ENCODE measurements around the gene CCDC47.

CCDC47 gene

DNA sequence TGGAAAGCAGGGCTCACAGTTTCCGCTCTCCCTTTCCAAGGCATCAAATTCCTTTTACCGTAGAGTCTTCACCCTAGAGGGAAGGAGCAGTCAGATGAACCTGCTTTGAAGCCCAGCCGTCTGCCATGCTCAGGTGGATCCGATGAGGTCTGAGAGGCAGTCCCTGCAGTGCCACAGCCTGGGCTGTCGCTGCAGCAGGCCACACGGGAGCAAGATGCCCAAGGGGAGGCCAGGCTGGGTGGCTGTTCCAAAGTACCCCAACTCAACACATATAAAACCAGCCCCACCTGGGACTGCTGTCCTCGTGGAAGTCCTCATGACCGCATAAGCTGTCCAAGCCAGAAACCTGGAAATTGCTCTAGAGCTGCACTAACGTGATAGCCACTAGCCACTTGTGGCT is 68.6 kb downstream of the CCDC47 start:
- H3K36me3 Mint-ChIP-seq (ENCODE audit: insufficient read depth): peaks cover 51% of the 10 kb centered on the region
- peak overlapping the region in 1 of 2 donors; percentile 76 for H3K4me3 Mint-ChIP-seq
- H3K4me1 Mint-ChIP-seq (ENCODE audit: low read depth in 2 of 2): peaks cover 70% of the 10 kb centered on the region in 2 donors
- no peaks in the 10 kb centered on the region for H3K27me3 Mint-ChIP-seq
- no peaks in the 10 kb centered on the region for H3K9me3 Mint-ChIP-seq
- ATAC-seq (replicated peaks) (no peak), DNase-seq (no peak)
- peak overlapping the region; percentile 87 to 90 for H3K27ac Mint-ChIP-seq

DNA sequence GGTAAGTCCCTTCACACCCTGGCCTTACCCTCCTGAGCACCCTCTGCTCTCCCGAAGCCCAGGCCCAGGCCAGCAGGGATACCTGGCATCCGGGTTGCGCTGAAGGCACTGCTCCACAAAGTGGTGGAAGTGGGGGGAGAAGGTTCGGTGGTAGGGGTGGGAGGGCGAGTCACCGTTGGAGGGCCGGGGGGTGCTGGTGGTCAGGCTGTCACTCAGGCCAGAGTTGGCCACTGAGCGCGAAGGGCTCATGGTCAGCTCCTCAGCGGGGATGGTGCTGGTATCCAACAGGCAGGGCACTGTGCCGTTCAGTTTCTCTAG is 69.2 kb downstream of the CCDC47 start:
- DNase-seq (no peak), ATAC-seq (replicated peaks) (no peak)
- H3K36me3 Mint-ChIP-seq (ENCODE audit: insufficient read depth): peaks cover 54% of the 10 kb centered on the region
- H3K9me3 Mint-ChIP-seq: no peaks in the 10 kb centered on the region
- peak overlapping the region; percentile 89 to 94 for H3K4me3 Mint-ChIP-seq
- no peaks in the 10 kb centered on the region for H3K27me3 Mint-ChIP-seq
- H3K4me1 Mint-ChIP-seq (ENCODE audit: low read depth in 2 of 2): peaks cover 64 to 65% of the 10 kb centered on the region in 2 donors
- peak overlapping the region in 1 of 2 donors; percentile 96 for H3K27ac Mint-ChIP-seq

DNA sequence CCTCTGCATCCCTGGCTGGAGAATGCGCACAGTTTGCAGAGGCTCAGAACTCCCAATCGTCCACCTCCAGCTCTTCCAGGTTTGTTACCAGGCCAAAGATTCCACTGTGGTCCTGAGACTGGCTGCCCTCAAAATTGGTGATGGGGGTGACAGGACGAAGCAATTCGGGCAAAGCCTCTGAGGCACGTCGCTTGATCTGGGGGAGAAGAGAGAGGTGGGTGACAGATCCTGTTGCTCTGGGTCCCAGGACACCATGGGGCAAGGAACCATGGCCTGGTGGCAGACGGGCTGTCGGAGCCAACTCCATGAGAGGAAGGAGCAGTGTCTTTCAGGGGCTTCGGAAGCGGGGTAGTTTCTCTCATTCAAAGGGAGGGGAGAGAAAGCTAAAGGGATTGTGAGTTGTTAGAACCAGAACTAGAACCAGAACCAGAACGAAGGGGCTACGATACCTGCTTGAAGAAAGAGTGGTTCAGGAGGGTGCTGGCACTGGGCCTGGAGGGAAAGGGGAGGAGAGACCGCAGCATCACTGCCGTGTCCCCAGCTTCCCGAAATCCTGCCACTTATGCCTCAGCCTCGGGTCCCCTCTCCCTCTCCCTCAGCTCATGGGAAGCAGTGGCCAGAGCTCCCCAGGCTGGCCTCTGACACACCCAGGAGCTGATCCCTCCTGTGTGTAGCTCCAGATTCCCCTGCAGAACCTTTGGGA is 69.7 kb downstream of the CCDC47 start:
- peaks cover 59% of the 10 kb centered on the region for H3K36me3 Mint-ChIP-seq (ENCODE audit: insufficient read depth)
- no peaks in the 10 kb centered on the region for H3K9me3 Mint-ChIP-seq
- peak overlapping the region in 1 of 2 donors; percentile 96 for H3K27ac Mint-ChIP-seq
- ATAC-seq (replicated peaks) (no peak), DNase-seq (no peak)
- H3K27me3 Mint-ChIP-seq: no peaks in the 10 kb centered on the region
- H3K4me1 Mint-ChIP-seq (ENCODE audit: low read depth in 2 of 2): peaks cover 59 to 60% of the 10 kb centered on the region in 2 donors
- H3K4me3 Mint-ChIP-seq: peak overlapping the region; percentile 89 to 94

DNA sequence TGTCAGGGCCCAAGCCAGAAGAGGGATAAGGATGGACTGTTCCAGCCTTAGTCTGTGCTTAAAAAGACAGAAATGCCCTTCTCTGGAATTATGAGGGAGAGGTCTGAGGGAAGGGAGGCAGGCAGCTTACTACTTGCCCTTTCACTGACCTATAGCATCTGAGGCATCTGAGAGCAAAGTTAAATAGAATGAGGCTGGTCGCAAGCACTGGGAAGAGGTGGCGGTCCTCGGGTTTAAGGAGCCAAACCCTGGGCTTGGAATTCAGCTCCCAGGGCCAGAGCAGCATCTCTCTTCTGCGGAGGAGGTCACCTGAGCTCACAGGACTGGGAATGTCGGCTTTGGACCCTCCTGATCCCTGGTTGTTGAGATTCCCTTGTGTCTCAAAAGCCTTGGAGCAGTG is 70.4 kb downstream of the CCDC47 start:
- DNase-seq (no peak), ATAC-seq (replicated peaks) (no peak)
- H3K4me1 Mint-ChIP-seq (ENCODE audit: low read depth in 2 of 2): peaks cover 58 to 60% of the 10 kb centered on the region in 2 donors
- H3K36me3 Mint-ChIP-seq (ENCODE audit: insufficient read depth): peaks cover 66% of the 10 kb centered on the region
- H3K27ac Mint-ChIP-seq: peak overlapping the region; percentile 96
- peak overlapping the region; percentile 89 to 94 for H3K4me3 Mint-ChIP-seq
- H3K27me3 Mint-ChIP-seq: no peaks in the 10 kb centered on the region
- H3K9me3 Mint-ChIP-seq: no peaks in the 10 kb centered on the region

DNA sequence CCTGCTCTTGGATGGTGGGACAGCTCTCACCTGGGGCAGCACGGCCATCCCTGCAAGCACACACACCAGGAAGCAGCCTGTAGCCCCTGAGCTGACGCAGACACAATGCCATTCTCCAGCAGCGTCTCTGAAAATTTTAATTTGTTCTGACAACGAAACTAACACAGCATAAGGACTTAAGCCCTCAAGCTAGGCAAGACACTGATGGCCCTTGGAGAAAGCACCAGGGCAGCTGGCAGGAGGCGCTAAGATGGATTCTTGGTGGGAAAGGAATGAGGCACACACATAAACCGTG is 70.7 kb downstream of the CCDC47 start:
- Mint-ChIP-seq H3K36me3 (ENCODE audit: insufficient read depth) (peaks cover 69% of the 10 kb centered on the region), H3K9me3 (no peaks in the 10 kb centered on the region), H3K27ac (peak overlapping the region; percentile 96), H3K4me3 (peak overlapping the region; percentile 89 to 94), H3K27me3 (no peaks in the 10 kb centered on the region), H3K4me1 (ENCODE audit: low read depth in 2 of 2) (peaks cover 62 to 63% of the 10 kb centered on the region in 2 donors)
- DNase-seq: no peak
- no peak for ATAC-seq (replicated peaks)

DNA sequence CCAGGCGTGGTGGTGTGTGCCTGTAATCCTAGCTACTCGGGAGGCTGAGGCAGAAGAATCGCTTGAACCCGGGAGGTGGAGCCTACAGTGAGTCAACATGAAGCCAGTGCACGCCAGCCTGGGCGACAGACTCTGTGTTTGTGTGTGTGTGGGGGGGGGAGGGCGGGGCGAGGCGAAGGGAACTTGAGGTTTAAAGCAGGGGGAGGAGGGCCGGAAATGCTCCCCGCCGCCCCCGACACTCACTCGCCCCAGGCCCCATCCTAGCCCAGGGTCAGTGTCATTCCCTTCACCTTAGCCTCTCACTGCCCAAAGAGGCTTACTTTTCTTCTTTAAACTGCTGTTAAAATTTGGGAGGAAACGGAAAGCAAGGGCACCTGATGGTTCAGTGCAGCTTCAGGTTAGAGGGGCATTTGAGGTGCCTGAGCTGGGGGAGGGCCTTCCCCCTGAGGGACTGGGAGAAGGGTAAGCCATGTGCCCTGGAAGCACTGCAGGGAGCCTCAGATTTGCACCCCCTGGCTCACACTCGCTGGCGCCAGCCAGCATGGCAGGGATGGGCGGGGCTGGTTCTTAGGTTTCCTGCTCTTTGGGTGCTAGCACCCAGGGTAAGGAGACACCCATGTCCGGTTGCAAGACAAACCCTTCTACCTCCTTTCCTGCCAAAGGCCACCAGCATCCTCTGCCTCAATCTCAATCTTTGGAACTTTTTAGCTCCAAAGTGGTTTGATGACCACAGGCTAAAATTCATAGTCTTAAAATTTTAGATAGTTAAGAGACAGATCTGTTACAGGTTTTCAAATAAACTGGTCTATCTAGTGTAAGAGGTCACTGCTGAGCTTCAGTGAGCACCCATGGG is 71.3 kb downstream of the CCDC47 start:
- peaks cover 70% of the 10 kb centered on the region for H3K36me3 Mint-ChIP-seq (ENCODE audit: insufficient read depth)
- H3K27ac Mint-ChIP-seq: peak overlapping the region; percentile 96
- DNase-seq (peak; percentile 63 to 68 (median 67)), ATAC-seq (replicated peaks) (peak; percentile 25)
- peak overlapping the region; percentile 89 to 94 for H3K4me3 Mint-ChIP-seq
- H3K4me1 Mint-ChIP-seq (ENCODE audit: low read depth in 2 of 2): peaks cover 64 to 66% of the 10 kb centered on the region in 2 donors
- H3K9me3 Mint-ChIP-seq: no peaks in the 10 kb centered on the region
- no peaks in the 10 kb centered on the region for H3K27me3 Mint-ChIP-seq

DNA sequence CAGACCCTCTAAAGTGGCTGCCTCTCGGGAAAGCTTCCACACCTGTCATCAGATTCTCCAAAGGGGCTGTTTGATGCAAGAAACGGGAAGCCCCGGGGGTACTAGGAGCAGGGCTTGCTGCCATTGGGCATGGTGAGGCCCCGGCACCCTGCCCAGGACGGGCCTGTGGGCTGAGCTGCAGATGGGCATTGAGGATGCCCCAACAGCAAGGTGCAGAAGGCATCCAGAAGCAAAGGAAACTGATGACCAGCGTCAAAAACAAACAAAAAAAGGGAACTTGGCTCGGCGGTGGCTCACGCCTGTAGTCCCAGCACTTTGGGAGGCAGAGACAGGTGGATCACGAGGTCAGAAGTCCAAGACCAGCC is 72.0 kb downstream of the CCDC47 start:
- peak overlapping the region; percentile 89 to 94 for H3K4me3 Mint-ChIP-seq
- DNase-seq (peak in 1 of 3 experiments; percentile 32), ATAC-seq (replicated peaks) (no peak)
- peaks cover 75% of the 10 kb centered on the region for H3K36me3 Mint-ChIP-seq (ENCODE audit: insufficient read depth)
- H3K4me1 Mint-ChIP-seq (ENCODE audit: low read depth in 2 of 2): peaks cover 64 to 66% of the 10 kb centered on the region in 2 donors
- no peaks in the 10 kb centered on the region for H3K9me3 Mint-ChIP-seq
- no peaks in the 10 kb centered on the region for H3K27me3 Mint-ChIP-seq
- H3K27ac Mint-ChIP-seq: peak overlapping the region; percentile 96

DNA sequence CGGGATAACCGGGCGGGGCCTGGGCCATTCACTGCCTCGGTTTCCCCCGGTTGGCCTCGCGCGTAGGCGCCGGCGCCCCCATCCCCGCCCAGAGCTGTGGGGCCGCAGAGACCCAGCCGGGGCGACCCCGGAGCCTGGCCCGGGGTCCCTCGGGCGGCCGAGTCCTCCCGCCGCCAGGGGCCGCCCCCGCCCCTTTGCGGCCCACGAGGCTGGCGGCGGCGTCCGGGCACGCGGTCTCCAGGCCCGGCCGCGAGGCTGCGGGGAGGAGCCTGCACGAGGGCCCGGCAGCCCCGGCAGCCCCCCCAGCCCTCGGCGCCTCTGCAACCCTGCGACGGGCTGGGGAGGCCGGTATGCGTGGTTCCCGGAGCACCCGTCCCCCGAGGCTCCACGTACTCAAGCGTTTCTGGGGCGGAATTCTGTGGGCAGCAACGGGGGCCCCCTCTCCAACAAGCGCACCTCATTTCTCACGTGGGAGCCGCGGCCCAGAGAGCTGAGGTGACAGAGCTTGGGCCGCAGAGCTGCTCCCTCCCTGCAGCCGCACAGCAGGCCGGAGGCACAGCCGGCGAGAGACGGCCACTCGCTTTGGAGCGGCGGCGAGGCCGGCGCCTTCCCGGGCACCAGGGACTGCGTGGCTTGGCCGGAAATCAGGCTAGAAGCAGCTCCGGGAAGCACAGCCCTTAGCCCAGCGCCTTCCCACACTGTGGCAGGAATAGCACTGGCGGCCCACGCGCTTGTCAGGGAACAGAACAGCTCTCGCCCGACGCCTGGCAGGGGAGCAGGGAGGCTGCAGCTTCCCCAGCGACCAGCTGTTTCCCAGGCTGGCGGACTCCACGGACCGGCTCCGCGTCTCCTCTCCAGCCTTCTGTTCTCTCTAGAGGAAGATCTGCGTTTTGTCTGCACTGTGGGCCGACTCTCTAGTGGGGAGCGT is 72.6 kb downstream of the CCDC47 start:
- Mint-ChIP-seq H3K27ac (peak overlapping the region; percentile 96), H3K36me3 (ENCODE audit: insufficient read depth) (peaks cover 78% of the 10 kb centered on the region), H3K4me1 (ENCODE audit: low read depth in 2 of 2) (peaks cover 64 to 66% of the 10 kb centered on the region in 2 donors), H3K9me3 (no peaks in the 10 kb centered on the region), H3K4me3 (peak overlapping the region; percentile 89 to 94), H3K27me3 (no peaks in the 10 kb centered on the region)
- DNase-seq (peak; percentile 60 to 65 (median 65)), ATAC-seq (replicated peaks) (peak; percentile 24)

DNA sequence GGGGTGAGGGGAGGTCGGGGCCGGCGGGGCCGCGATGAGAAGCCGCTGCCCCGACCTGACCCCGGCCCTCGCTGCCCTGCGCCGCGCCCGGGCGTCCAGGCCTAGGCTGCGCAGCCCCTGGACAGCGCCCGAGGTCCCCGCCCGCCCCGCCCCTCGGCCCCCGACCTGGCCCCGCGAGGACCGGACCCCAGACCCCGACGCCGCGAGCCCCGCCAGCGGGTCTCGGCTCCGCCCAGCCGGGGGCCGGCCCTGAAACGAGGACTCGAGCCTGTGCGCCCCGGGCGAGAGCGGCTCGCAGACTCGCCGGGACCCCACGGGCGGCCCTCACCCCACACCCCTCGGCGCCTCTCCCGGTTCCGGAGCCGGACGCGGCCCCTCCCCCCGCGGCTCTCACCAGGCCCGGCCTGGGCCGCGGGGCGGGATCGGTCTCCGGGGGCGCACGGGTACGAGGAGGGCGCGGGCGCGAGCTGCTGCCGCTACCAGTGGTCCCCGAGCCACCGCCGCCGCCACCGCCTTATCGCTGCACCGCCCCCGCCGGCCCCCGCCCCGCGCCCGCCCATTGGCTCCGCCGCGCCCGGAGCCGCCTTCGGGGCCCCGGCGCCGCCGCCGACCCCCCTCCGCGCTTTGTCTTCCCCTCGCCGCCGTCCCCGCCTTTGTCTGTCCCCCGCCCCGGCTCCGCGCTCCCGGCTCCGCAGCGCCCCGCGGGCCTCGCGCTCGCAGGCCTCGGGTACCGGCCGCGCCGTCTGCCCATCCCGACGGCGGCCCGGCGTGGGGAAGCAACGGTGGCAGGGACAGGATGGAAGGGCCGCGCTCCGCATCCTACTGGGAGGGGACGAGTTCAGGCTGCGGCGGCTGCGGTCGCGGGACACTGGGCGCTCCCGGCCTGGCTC is 73.5 kb downstream of the CCDC47 start, which contains the start of gene LIMD2:
Gene LIMD2, minus strand, starts transcription at position 488 of the 890 bp plus-strand sequence. CDS start 827 bp downstream, outside the sequence.
- Mint-ChIP-seq H3K4me1 (ENCODE audit: low read depth in 2 of 2) (peaks cover 63 to 66% of the 10 kb centered on the region in 2 donors), H3K9me3 (no peaks in the 10 kb centered on the region), H3K36me3 (ENCODE audit: insufficient read depth) (peaks cover 80% of the 10 kb centered on the region), H3K4me3 (peak within 1 kb of the TSS; percentile 98), H3K27me3 (no peaks in the 10 kb centered on the region), H3K27ac (peak within 1 kb of the TSS; percentile 98 to 99)
- ATAC-seq (replicated peaks): peak; percentile 29
- peak; percentile 71 to 76 (median 76) for DNase-seq

DNA sequence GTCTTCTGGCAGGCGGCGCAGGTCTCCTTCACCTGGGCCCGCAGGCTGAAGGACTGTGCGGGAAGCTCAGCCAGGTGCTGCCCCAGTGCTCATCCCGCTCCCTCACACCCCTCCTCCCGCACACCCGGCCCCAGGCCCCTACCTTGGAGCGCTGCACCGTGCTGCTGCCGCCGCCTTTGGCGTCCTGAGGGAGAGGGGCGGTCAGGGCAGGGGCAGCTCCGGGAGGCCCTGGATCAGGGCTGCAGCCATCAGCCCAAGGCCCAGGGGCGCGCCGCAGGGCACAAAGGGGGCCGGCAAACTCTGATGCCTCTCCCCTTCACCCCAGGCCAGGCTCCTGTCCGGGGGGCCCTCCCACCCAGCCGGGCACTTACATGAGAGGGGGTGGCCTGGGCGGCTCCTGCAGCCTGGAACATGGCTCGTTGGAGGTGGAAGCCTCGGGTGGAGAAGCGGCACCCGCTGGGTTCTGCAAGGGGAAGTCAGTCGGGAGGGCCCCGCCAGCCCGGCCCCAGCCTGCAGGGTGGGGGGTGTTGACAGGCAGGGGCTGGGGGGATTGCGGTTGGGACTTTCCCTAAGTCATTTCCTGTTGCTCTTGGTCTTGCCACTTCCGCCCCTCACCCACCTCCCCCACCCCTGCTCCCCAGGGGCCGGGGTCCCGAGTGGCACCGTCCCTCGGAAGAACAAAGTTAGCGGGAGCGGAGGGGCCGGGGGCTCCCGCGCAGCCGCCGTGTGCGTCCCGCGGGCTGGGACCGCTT is 74.3 kb downstream of the CCDC47 start:
- no peaks in the 10 kb centered on the region for H3K27me3 Mint-ChIP-seq
- peaks cover 84% of the 10 kb centered on the region for H3K36me3 Mint-ChIP-seq (ENCODE audit: insufficient read depth)
- peaks cover 69 to 74% of the 10 kb centered on the region in 2 donors for H3K4me1 Mint-ChIP-seq (ENCODE audit: low read depth in 2 of 2)
- H3K9me3 Mint-ChIP-seq: no peaks in the 10 kb centered on the region
- peak overlapping the region; percentile 98 to 99 for H3K27ac Mint-ChIP-seq
- peak overlapping the region; percentile 98 for H3K4me3 Mint-ChIP-seq
- ATAC-seq (replicated peaks) (peak; percentile 45), DNase-seq (peak; percentile 86 to 90 (median 89))

DNA sequence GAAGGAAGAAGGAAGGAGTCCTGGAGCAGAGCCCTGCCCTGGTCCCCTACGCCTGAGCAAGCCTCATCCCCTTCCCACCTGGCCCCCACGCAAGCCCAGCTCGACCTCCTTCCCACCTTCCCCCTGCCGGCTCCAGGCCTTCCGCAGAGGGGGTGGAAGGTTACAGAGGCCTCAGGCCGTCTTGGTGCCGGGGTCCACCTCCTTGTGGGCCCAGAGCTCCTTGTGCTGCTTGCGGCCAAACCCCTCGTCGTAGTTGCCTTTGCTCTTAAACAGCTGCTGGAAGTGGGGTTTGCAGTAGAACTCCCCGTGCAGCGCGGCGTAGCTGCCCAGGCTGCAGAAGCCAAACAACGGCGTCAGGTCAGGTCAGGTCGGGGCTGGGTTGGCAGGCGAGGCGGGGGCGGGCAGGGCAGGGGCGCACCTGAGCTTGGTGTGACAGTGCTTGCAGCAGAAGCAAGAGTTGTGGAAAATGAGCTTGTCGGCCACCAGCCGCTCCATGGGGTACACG is 75.0 kb downstream of the CCDC47 start:
- peak overlapping the region; percentile 98 to 99 for H3K27ac Mint-ChIP-seq
- no peak for ATAC-seq (replicated peaks)
- peaks cover 66 to 71% of the 10 kb centered on the region in 2 donors for H3K4me1 Mint-ChIP-seq (ENCODE audit: low read depth in 2 of 2)
- H3K9me3 Mint-ChIP-seq: no peaks in the 10 kb centered on the region
- peak in 1 of 3 experiments; percentile 27 for DNase-seq
- peaks cover 84% of the 10 kb centered on the region for H3K36me3 Mint-ChIP-seq (ENCODE audit: insufficient read depth)
- H3K4me3 Mint-ChIP-seq: peak overlapping the region; percentile 98
- no peaks in the 10 kb centered on the region for H3K27me3 Mint-ChIP-seq
